ENCODE measurements around the gene CNGB1.

DNA sequence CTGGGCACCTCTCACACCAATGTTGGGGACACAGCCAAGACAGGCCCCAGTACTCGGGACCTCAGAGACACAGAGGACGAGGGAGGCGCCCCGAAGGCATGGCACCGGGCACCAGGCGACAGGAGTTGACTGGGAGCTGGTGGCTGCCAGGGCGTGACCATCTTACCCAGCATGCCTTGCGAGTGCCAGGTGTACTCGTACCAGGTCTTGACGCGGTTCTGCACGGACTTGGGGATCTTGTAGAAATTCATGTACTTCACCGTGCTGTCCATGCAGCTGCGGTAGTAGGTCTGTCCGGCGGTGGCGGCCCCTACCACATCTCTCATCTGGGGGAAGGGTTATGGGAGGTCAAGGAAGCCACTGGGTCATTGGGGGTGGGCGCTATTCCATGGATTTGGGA is 67.3 kb downstream of the CNGB1 start:
- TF ChIP-seq POLR2A (IDR thresholded peaks at IDR 0.05) = no peak
- TF ChIP-seq, protein P1, sequence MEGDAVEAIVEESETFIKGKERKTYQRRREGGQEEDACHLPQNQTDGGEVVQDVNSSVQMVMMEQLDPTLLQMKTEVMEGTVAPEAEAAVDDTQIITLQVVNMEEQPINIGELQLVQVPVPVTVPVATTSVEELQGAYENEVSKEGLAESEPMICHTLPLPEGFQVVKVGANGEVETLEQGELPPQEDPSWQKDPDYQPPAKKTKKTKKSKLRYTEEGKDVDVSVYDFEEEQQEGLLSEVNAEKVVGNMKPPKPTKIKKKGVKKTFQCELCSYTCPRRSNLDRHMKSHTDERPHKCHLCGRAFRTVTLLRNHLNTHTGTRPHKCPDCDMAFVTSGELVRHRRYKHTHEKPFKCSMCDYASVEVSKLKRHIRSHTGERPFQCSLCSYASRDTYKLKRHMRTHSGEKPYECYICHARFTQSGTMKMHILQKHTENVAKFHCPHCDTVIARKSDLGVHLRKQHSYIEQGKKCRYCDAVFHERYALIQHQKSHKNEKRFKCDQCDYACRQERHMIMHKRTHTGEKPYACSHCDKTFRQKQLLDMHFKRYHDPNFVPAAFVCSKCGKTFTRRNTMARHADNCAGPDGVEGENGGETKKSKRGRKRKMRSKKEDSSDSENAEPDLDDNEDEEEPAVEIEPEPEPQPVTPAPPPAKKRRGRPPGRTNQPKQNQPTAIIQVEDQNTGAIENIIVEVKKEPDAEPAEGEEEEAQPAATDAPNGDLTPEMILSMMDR (IDR thresholded peaks at IDR 0.05) = no peak

Measured in uterus (tissue), 2 donors.